ENCODE data around the gene SPRR4. TPM values are rescaled to one million over a fixed set of nuclear protein-coding genes. Genes with fewer than 3 reads are reported as not detected.

The SPRR4 gene
- not detected in 2 replicates for total RNA-seq

GRCh38 chr1:152970495-152970894 lies at the start of gene SPRR4:
SPRR4 (plus strand) TSS chr1:152970648; CDS start chr1:152971891, 1,243 bp downstream.

GRCh38 chr1:152946651-152947256 lies 23.7 kb upstream of the SPRR4 start, which contains the start of gene SPRR5:
SPRR5 (plus strand) TSS chr1:152947206; CDS start chr1:152948555, 1,349 bp downstream.

GRCh38 chr1:152983743-152984142 lies 13.3 kb downstream of the SPRR4 start, which contains the start of gene SPRR1A:
SPRR1A (plus strand) TSS chr1:152984081; CDS start chr1:152985231, 1,150 bp downstream.

GRCh38 chr1:153001382-153001781 lies 30.9 kb downstream of the SPRR4 start, which contains the start of gene SPRR3:
SPRR3 (plus strand) TSS chr1:153001749; CDS start chr1:153003021, 1,272 bp downstream.

Other genes starting within 250 kb of the SPRR4 start
- not detected in 2 replicates for gene KPRP, start 212.6 kb upstream of the SPRR4 start, total RNA-seq
- gene LCE1F, start 195.5 kb upstream of the SPRR4 start, total RNA-seq, result not detected in 2 replicates
- not detected in 2 replicates for gene LCE1E, start 184.4 kb upstream of the SPRR4 start, total RNA-seq
- not detected in 2 replicates for gene LCE1D, start 173.9 kb upstream of the SPRR4 start, total RNA-seq
- gene LCE1C, start 164.0 kb upstream of the SPRR4 start, total RNA-seq, result not detected in 2 replicates
- gene LCE1B, start 158.7 kb upstream of the SPRR4 start, total RNA-seq, result not detected in 2 replicates
- gene LCE1A, start 143.2 kb upstream of the SPRR4 start, total RNA-seq, result not detected in 2 replicates
- not detected in 2 replicates for gene LCE6A, start 127.8 kb upstream of the SPRR4 start, total RNA-seq
- not detected in 2 replicates for gene LCE7A, start 110.7 kb upstream of the SPRR4 start, total RNA-seq
- not detected in 2 replicates for gene SMCP, start 92.3 kb upstream of the SPRR4 start, total RNA-seq
- not detected in 2 replicates for gene IVL, start 62.1 kb upstream of the SPRR4 start, total RNA-seq
- not detected in 2 replicates for gene SPRR5, start 23.4 kb upstream of the SPRR4 start, total RNA-seq
- not detected in 2 replicates for gene SPRR1A, start 13.4 kb downstream of the SPRR4 start, total RNA-seq
- gene SPRR3, start 31.1 kb downstream of the SPRR4 start, total RNA-seq, result not detected in 2 replicates
- not detected in 2 replicates for gene SPRR1B, start 60.6 kb downstream of the SPRR4 start, total RNA-seq
- not detected in 2 replicates for gene SPRR2D, start 70.5 kb downstream of the SPRR4 start, total RNA-seq
- gene SPRR2A, start 86.9 kb downstream of the SPRR4 start, total RNA-seq, result not detected in 2 replicates
- gene SPRR2B, start 101.0 kb downstream of the SPRR4 start, total RNA-seq, result not detected in 2 replicates
- not detected in 2 replicates for gene SPRR2E, start 123.9 kb downstream of the SPRR4 start, total RNA-seq
- not detected in 2 replicates for gene SPRR2F, start 142.9 kb downstream of the SPRR4 start, total RNA-seq
- not detected in 2 replicates for gene SPRR2G, start 180.2 kb downstream of the SPRR4 start, total RNA-seq
- gene LELP1, start 232.8 kb downstream of the SPRR4 start, total RNA-seq, result not detected in 2 replicates
- not detected in 2 replicates for gene PRR9, start 246.9 kb downstream of the SPRR4 start, total RNA-seq

All from cardiac ventricle fibroblast (primary cell).